Fibroblast of peridontal ligament (primary cell): ENCODE data around the gene ANKRD1.
"Not testable (repeated sequence)": the region's sequence is repeated elsewhere in the genome, so short reads cannot be mapped to it uniquely, and the experiment has no call there.

ENCODE experiments used
- DNase-seq: peaks from one replicate; pipeline ENCODE4 v3.0.0-alpha.2; 2010; ENCODE audit errors: extremely low read depth

Gene ANKRD1

DNA sequence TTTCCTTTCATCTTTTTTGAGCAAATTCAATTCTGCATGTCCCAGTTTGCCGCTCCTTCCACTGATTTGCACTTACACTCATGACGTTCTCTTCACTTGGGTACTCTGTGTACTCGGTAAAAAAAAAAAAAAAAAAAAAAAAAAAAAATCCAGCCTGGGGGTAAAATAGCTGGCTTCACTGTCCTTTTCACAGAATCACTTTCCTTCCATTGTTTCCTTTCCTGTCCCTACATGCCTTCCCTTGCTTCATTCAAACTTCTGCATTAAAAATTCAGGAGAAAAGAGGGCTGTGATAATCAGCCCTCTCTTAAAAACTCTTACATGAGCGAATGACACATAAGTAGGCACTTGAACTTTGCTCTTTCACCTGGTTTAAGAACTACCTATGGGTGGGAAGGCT is 8.7 kb downstream of the ANKRD1 start:
- DNase-seq, result no peak

DNA sequence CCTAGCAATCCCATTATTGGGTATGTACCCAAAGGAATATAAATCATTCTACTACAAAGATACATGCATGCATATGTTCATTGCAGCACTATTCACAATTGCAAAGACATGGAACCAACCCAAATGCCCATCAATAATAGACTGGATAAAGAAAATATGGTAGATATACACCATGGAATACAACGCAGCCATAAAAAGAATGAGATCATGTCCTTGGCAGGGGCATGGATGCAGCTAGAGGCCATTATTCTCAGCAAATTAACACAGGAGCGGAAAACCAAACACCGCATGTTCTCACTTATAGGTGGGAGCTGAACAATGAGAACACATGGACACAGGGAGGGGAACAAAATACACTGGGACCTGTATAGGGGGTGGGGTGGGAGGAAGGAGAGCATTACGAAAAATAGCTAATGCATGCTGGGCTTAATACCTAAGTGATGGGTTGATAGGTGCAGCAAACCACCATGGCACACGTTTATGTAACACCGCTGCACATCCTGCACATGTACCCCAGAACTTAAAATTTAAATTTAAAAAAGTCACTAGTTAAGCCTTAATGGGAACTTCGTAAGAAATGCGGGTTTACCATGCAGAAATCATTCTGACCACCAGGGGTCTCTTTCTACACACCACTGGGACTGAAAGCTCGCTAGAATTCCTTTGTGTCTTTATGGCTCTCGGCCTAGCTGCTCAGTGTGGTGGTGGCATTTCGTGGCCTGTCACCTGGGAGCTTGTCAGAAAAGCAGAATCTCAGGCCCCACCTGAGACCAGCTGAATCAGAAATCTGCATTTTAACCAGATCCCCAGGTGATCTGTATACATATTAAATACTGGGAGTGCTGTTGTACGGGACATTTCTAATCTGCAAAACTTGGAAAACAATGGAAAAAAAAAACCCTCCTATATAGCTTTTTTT is 9.5 kb downstream of the ANKRD1 start:
- DNase-seq, result peak; percentile 88

DNA sequence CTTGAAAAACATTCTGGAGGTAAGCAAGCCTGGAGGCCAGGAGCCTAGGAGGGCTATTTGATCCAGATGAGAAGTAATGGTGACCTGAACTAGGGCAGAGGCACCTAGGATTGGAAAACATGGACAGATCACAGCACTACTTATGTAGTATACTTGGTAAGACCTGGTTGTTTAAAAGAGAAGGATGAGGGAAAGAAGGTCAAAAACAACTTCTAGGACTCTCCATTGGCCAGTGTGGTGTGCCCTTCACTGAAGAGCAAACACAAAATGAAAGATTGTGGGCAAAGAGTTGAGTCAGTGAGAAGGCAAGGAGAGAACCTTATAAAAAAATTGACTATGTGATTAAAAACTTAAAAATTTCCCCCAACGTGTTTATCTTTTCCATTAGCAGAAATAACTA is 14.3 kb downstream of the ANKRD1 start:
- DNase-seq, result no peak

DNA sequence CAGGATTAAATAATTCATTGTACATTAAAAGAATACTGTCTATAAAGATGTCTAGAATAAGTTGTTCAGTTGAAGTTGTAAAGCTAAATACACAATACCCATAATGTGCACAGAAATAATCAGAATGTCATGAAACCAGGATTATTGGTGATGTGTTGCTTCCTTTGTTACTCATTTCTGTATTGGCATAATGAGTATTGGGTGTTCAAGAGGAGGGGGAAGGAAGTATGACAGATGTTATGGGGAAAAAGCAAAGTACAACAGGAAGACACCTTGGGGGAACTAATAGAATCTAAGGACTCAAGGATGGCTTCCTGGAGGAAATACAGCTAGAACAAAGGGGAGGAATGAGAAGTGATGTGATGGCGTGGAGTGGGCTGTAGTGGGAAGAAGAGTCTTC is 15.0 kb downstream of the ANKRD1 start:
- DNase-seq, result no peak

DNA sequence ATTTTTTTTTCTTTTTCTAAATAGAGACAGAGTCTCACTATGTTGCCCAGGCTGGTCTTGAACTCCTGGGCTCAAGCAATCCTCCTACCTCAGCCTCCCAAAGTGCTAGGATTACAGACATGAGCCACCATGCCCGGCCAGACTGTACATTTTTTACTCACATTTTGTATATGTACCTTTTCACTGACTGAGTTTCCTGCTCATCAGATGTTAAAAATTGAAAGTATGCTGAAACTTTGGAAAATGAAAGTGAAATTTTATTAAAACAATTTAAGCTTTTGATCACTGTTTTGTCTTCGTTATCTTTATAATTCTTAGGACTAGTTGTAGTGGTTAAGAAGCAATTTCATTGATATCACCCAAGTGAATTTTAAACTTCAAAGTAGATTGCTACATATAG is 24.0 kb downstream of the ANKRD1 start:
- not testable (repeated sequence) for DNase-seq

DNA sequence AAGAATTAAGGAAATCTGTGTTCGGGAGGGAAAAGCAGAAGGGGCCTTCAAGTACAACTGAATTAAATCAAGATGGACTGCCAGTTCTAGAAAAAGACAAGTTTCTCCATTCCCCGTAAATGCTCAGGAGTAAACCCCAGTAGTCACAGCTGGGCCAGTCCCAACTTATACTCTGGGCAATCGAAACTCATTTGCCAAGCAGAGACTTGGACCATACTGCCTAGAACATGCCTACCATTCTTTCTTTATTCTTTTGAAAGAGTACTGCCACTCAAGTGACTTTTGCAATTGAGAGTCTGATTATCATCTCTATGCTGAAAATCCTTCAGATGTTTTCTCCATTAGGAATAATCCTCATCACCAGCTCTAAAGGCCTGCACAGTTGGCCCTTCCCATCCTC is 27.7 kb downstream of the ANKRD1 start:
- no peak for DNase-seq

DNA sequence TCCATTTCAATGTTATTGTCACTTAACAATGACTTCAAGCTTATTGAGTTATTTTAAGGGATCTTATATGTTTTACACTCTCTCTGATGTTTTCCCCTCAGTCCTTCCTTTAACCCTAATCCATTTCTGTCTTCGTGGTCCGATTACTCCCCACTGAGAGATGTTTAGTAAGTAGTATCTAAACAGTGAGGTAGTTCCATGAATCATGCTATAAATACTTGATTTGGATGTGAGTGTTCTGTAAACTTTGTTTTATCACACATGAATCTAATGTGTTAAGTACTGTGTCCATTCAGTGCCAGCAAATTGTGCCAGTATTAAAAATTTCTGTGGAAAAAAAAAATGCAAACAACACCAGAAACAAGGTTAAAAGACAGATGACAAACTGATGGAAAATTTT is 30.5 kb downstream of the ANKRD1 start:
- no peak for DNase-seq

DNA sequence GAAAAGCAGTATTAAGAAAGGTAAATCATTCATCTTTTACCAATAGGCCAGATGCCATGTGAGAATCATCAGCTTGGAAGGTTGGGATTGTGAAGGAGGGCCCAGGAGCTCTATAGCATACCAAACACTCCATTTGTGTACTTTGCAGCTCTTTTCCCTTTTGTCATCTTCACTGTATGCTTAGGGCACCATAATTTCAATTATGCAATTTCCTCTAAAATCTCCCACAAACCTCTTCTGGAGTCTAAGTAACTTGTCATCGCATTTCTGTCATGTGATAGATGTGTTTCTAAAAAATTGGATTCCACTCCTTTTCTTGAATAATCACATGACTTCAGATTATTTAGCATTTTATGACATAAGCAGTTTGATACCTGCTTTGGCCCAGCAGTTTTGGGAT is 31.3 kb downstream of the ANKRD1 start:
- no peak for DNase-seq

DNA sequence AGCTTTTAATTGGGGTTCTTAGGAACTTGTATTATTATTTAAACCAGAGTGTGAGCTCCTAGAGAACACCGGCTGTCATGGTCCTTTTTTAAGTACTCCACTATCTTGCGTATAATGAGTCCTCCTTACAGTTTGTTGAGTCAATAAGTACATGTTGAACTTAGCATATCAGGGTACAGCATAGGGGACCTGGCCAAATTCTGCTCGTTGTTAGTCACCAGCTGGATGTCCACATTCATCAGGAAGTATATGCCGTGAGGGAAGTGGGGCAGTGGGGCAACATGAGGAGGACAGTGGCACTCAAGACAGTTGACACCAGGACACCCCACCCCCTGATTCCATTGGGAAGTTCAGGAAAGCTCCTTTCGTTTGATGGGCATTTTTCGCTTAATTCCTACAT is 32.5 kb downstream of the ANKRD1 start:
- no peak for DNase-seq

DNA sequence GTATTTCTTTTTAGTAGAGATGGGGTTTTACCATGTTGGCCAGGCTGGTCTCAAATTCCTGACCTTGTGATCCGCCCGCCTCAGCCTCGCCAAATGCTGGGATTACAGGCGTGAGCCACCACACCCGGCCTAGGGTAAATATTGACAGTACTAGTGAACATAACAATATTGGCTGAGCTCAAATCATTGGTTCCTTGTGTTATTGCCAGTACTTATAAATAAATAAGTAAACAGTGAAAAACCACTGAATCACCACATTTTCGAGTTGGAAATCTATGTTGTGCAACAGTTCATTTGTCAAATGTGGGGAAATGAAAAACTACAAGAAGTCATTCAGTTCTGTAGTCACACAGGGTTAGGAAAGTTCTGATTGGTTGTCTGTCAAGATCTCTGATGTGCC is 33.3 kb downstream of the ANKRD1 start:
- no peak for DNase-seq

DNA sequence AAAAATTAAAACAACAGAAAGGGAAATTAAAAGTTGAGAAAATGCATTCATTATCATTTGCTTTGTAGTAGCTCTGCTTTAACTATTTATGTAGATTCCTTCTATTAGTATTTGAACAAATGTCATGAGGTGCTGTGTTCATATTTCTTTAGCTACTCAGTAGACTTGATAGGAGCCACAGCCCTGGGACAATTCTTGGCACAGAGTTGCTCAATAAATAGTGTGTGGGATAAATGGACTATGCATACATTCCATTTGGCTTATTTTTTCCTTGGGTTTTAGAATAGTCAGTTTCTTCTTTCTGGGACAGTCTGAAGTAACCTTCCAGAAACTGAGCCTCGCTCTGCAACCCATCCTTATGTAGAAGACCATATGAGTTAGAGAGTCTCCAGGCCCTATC is 35.7 kb downstream of the ANKRD1 start:
- DNase-seq, result peak; percentile 75

DNA sequence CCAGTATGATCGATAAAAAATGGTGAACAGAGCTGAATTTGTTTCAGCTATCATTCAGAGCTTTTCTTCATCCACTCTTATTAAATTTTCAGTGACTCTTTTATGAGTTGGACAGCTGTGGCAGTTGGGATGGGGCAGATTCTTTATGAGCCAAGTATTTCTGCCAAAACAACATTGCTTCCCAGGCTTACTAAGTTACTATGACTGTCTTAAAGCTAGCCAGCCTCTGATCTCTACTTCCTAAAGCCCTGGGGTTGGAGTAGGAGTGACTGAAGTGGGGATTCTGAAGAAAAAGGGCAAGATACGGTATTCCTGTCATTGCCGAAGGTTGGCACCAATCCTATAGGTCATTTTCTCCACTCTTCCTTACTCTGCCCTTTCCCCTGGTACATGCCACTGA is 36.5 kb downstream of the ANKRD1 start:
- peak; percentile 60 for DNase-seq

DNA sequence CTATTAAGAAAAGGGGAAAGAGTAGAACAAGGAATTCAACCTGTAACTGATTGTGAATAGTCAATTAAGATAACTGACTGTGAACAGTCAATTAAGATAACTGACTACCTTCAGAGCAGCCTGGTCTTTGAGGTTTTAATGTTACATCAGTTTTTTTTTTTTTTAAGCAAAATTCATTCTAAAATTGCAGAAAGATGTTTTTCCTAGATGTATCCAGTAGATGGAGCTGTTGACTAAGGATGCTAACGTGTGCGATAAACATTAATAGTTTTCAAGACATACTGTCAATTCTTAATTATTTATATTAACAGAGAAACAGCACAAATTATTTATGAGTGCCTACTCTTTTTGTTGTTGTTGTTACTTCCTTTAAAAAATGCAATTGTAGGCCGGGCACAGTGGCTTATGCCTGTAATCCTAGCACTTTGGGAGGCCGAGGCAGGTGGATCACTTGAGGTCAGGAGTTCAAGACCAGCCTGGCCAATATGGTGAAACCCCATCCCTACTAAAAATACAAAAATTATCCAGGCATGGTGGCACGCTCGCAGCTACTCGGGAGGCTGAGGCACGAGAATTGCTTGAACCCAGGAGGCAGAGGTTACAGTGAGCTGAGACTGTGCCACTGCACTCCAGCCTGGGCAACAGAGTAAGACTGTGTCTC is 40.7 kb downstream of the ANKRD1 start:
- peak; percentile 73 for DNase-seq

DNA sequence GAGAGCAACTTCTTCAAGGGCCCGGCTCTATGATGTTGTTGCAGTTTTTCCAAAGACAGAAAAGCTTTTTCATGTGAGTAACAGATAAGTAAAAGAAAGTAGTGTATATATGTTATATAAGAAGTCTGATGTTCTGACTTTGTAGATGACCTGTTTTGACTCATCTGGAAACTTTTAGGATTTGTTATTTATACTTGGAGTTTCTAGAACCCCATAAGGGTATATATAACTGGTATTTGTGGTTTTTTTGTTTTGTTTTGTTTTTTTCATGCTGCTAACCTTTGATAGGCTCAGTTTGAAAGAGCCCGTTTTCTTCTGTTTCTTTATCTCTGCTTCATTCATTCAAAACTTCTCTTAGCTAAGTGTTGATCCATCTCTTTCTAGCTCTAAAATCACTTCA is 41.8 kb downstream of the ANKRD1 start:
- no peak for DNase-seq

DNA sequence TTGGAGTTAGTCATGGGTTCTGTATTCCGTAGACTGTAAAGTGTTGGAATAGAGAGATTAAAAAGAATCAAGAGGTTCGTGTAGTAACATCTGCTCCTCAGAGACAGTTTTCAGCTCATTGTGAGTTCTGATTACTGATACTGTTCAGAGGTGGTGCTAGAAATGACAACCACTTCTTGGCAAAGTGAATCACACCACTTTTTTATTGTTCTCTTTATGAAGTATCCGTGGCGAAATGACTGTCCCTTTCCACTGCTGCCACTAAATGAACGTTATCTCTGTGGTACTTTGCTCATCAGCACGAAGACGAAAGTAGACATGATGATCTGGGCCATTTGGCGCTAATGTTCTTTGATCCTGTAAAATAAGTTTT is 48.3 kb downstream of the ANKRD1 start:
- no peak for DNase-seq

DNA sequence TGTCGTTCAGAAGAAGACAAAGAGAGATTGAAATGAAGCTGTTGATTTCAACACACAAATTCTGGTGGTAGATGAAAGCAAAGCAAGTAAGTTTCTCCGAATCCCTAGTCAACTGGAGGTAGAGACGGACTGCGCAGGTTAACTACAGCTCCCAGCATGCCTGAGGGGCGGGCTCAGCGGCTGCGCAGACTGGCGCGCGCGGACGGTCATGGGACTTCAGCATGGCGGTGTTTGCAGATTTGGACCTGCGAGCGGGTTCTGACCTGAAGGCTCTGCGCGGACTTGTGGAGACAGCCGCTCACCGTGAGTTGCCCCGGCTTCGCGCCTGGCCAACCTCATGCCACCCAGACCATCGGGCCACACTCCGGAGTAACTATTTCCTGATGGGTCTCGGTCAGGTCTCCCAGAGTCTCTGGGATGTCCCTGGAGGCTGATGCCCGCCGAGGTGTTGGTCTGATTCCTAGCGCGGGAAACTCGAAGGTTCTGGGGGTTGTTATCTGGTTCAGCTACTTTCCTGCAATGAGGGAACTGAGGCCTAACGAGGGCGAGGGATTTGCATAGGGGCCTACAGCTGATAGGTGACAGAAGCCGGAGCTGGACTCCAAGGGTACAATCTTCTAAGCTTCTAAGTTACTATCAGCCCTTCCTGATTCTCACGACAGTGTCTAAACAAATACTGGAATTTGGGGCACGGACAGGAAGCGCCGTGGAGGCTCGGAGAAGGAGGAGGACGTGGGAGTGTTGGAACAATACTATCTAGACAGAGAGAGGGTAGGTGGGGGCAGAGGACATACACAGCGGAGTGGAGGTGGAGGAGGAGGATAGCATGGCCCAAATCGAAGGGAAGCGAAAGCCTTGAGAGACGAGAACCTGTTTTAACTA is 48.9 kb downstream of the ANKRD1 start, which contains the start of gene RPP30:
Gene RPP30 (plus strand): TSS at position 209 of the 882 bp plus-strand sequence. CDS start 13 bp downstream, at position 222.
- DNase-seq, result peak; percentile 75

DNA sequence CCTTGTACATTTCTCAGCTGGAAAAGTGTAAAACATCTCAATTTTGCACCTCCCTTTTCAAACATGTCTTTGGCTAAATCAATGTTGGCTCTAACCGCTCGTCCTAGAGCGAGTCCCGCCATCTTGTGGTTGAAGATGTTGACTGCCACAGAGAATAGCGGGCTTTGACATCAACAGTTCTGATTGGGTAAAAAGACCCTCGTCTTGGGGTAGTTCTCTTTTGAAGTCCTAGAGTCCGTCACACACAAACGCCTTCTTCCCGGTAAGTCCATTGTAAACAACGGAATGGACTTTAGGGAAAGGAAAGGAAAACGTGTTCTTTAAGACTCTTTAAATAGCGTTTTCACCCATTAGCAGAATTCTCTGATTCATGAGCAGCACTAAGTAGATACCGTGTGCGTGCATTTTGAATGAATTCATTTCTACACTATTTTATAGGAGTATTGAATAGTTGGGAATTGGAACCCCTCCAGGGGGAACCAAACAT is 49.6 kb downstream of the ANKRD1 start:
- DNase-seq, result peak; percentile 85

DNA sequence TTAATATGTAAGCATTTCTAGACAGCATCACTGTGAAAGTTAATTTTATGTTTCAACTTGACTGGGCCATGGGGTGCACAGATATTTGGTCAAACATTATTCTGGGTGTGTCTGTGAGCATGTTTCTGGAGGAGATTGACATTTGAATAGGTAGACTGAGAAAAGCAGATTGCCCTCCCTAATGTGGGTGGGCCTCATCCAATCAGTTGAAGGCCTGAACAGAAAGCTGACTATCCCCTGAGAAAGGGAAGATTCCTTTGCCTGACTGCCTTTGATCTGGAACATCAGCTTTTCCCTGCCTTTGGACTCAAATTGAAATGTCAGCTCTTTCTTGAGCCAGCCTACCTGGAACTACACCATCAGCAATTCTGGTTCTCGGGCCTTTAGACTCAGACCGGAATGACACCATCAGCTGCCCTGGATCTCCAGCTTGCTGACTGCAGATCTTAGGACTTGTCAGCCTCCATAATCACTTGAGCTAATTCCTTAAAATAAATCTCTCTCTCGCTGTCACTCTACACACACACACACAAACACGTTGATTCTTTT is 54.8 kb downstream of the ANKRD1 start:
- no peak for DNase-seq

DNA sequence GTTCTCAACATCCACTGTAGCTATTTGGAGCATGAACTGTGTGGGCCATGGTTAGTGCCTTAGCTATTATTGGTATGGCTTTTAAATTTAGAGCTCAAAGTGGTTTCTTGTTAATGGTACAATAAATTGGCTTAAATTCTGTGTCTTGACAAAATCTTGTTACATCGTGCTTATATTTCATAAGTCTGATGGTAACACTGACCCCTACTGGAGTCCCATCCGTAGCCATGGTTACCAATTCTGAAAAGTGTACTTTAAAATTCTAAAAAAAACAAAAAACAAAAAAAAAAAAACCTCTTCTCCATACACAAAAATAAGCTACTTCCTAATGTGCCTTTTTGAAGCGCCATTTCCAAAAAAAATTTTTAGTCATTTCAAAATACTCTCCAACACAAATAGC is 55.5 kb downstream of the ANKRD1 start:
- DNase-seq, result peak; percentile 70

DNA sequence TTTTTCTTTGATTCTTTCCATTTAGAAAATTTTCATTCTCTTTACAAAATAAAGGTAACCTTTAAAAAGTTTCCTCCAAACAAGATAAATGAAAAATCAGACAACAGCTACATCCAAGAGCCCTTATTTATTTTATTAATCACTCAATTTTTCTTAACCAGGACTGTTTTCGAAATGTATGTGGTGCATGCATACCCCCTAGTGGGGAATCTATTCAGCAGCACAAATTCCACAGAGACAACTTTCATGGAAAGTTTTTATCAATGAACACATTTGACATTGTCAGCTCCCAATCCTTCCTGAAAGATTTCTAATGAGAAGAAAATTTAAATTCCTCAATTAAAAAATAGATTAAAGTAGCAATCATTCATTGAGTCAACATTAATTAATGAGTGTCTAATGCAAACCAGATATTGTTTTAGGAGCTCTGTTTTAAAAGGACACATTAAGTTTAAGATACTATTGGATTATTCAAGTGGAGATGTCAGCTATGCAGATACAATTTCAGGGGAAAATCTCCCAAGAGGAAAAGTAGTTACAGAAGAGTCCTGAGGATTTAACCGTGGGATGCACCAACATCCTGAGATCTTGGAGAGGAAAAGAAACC is 57.9 kb downstream of the ANKRD1 start:
- peak; percentile 71 for DNase-seq
